H9 (cell line): ENCODE measurements around the gene HACE1. TPM values are rescaled to one million over a fixed set of nuclear protein-coding genes. Genes with fewer than 3 reads are reported as not detected.

Source experiments
- DNase-seq: peaks from one replicate; pipeline ENCODE4 v3.0.0-alpha.2; 2017
- H2AFZ ChIP-seq: one replicate; pipeline ENCODE4 v1.6.1; 2013; ENCODE audit warnings: mild to moderate bottlenecking, low read length, control low read depth, moderate library complexity
- H2AK5ac ChIP-seq: 2 replicates; pipeline ENCODE4 v1.6.1; 2013; ENCODE audit warnings: low read length, control low read depth, mixed read lengths; ENCODE audit not compliant: insufficient read length
- H2BK120ac ChIP-seq: one replicate; pipeline ENCODE4 v1.6.1; 2013; ENCODE audit warnings: low read depth, mild to moderate bottlenecking, low read length, control low read depth, inconsistent platforms; ENCODE audit not compliant: poor library complexity, severe bottlenecking
- H2BK12ac ChIP-seq: 2 replicates; pipeline ENCODE4 v1.6.1; 2013; ENCODE audit warnings: low read length, control low read depth, mixed read lengths, low read depth; ENCODE audit not compliant: insufficient read length
- H2BK15ac ChIP-seq: 2 replicates; pipeline ENCODE4 v1.6.1; 2013; ENCODE audit warnings: low read depth, low read length, control low read depth
- H2BK20ac ChIP-seq: one replicate; pipeline ENCODE4 v1.6.1; 2013; ENCODE audit warnings: low read depth, mild to moderate bottlenecking, low read length, control low read depth, inconsistent platforms; ENCODE audit not compliant: poor library complexity, severe bottlenecking
- H2BK5ac ChIP-seq: 2 replicates; pipeline ENCODE4 v1.6.1; 2013; ENCODE audit warnings: low read length, control low read depth, mixed read lengths; ENCODE audit not compliant: insufficient read length
- H3K14ac ChIP-seq: 2 replicates; pipeline ENCODE4 v1.6.1; 2013; ENCODE audit warnings: low read length, control low read depth; ENCODE audit not compliant: insufficient read depth
- H3K18ac ChIP-seq: 2 replicates; pipeline ENCODE4 v1.6.1; 2013; ENCODE audit warnings: low read depth, mild to moderate bottlenecking, mixed read lengths, low read length, control low read depth; ENCODE audit not compliant: insufficient read length
- H3K23ac ChIP-seq: 2 replicates; pipeline ENCODE4 v1.6.1; 2013; ENCODE audit warnings: low read length, control low read depth, mixed read lengths, low read depth; ENCODE audit not compliant: insufficient read length
- H3K23me2 ChIP-seq: 2 replicates; pipeline ENCODE4 v1.6.1; 2013; ENCODE audit warnings: low read depth, mild to moderate bottlenecking, mixed read lengths, low read length, control low read depth; ENCODE audit not compliant: insufficient read length, poor library complexity, severe bottlenecking
- H3K27ac ChIP-seq: 2 replicates; pipeline ENCODE4 v1.5.1; 2013; ENCODE audit warnings: low read length, control low read depth, mixed read lengths, low read depth; ENCODE audit not compliant: insufficient read length
- H3K27me3 ChIP-seq: 2 replicates; pipeline ENCODE4 v1.6.1; 2013; ENCODE audit warnings: low read length, control low read depth, inconsistent platforms; ENCODE audit not compliant: insufficient read depth
- H3K4ac ChIP-seq: 2 replicates; pipeline ENCODE4 v1.6.1; 2013; ENCODE audit warnings: low read depth, mild to moderate bottlenecking, control low read depth, inconsistent platforms, low read length, moderate library complexity
- H3K4me1 ChIP-seq: 2 replicates; pipeline ENCODE4 v1.6.1; 2013; ENCODE audit warnings: low read length, control low read depth, inconsistent platforms; ENCODE audit not compliant: insufficient read depth
- H3K4me2 ChIP-seq: 2 replicates; pipeline ENCODE4 v1.6.1; 2013; ENCODE audit warnings: low read length, control low read depth, mixed read lengths; ENCODE audit not compliant: insufficient read length, insufficient read depth
- H3K56ac ChIP-seq: 2 replicates; pipeline ENCODE4 v1.6.1; 2013; ENCODE audit warnings: low read depth, mild to moderate bottlenecking, mixed read lengths, low read length, control low read depth; ENCODE audit not compliant: insufficient read length
- H3K79me1 ChIP-seq: 2 replicates; pipeline ENCODE4 v1.6.1; 2013; ENCODE audit warnings: low read depth, mild to moderate bottlenecking, moderate library complexity, low read length, control low read depth, inconsistent platforms; ENCODE audit not compliant: insufficient read depth, poor library complexity, severe bottlenecking
- H3K79me2 ChIP-seq: 2 replicates; pipeline ENCODE4 v1.6.1; 2013; ENCODE audit warnings: low read length, control low read depth, inconsistent platforms; ENCODE audit not compliant: insufficient read depth
- H3K9ac ChIP-seq: 2 replicates; pipeline ENCODE4 v1.6.1; 2013; ENCODE audit warnings: low read length, control low read depth, mixed read lengths; ENCODE audit not compliant: insufficient read length; ENCODE audit errors: extremely low read depth
- H3K9me3 ChIP-seq: one replicate; pipeline ENCODE4 v1.6.1; 2013; ENCODE audit warnings: low read depth, low read length, inconsistent platforms; ENCODE audit not compliant: control insufficient read depth
- H3T11ph ChIP-seq: one replicate; pipeline ENCODE4 v1.6.1; 2013; ENCODE audit warnings: mild to moderate bottlenecking, low read length, control low read depth, inconsistent platforms
- H4K20me1 ChIP-seq: one replicate; pipeline ENCODE4 v1.6.1; 2013; ENCODE audit not compliant: control insufficient read depth, insufficient read length, insufficient read depth
- H4K5ac ChIP-seq: 2 replicates; pipeline ENCODE4 v1.6.1; 2013; ENCODE audit warnings: low read depth, mild to moderate bottlenecking, mixed read lengths, low read length, control low read depth; ENCODE audit not compliant: insufficient read length
- H4K8ac ChIP-seq: replicated peaks from 2 replicates; pipeline ENCODE4 v1.6.1; 2013; ENCODE audit warnings: low read length, control low read depth, mixed read lengths, low read depth; ENCODE audit not compliant: insufficient read length
- H4K91ac ChIP-seq: 2 replicates; pipeline ENCODE4 v1.6.1; 2013; ENCODE audit warnings: low read depth, mild to moderate bottlenecking, moderate library complexity, mixed read lengths, low read length, control low read depth; ENCODE audit not compliant: insufficient read length
- H3K27ac Mint-ChIP-seq, 3 experiments: 2 replicates in 2 of 3; 3 replicates in 1 of 3; pipeline ENCODE4 v1.8.0; 2020 to 2021; ENCODE audit warnings: mixed read lengths in 3 of 3, mild to moderate bottlenecking in 1 of 3, moderate library complexity in 1 of 3
- H3K27me3 Mint-ChIP-seq: 2 replicates; pipeline ENCODE4 v1.8.0; 2021; ENCODE audit warnings: low read depth, mild to moderate bottlenecking, moderate library complexity, mixed read lengths
- H3K36me3 Mint-ChIP-seq, 3 experiments: 2 replicates in 2 of 3; 3 replicates in 1 of 3; pipeline ENCODE4 v1.8.0; 2020 to 2021; ENCODE audit warnings: low read depth in 3 of 3, mixed read lengths in 3 of 3; ENCODE audit not compliant: insufficient read depth in 1 of 3
- H3K4me1 Mint-ChIP-seq, 2 experiments: 2 replicates each; pipeline ENCODE4 v1.8.0; 2020; ENCODE audit warnings: mixed read lengths in 2 of 2
- H3K4me3 Mint-ChIP-seq, 2 experiments: 2 replicates in 1 of 2; 3 replicates in 1 of 2; pipeline ENCODE4 v1.8.0; 2020 to 2021; ENCODE audit warnings: mild to moderate bottlenecking in 2 of 2, mixed read lengths in 2 of 2, moderate library complexity in 1 of 2
- H3K9me3 Mint-ChIP-seq, 2 experiments: 2 replicates in 1 of 2; 3 replicates in 1 of 2; pipeline ENCODE4 v1.8.0; 2020; ENCODE audit warnings: mild to moderate bottlenecking in 2 of 2, mixed read lengths in 2 of 2, moderate library complexity in 1 of 2
- WGBS: extraction: QIAGEN DNeasy Blood & Tissue Kit; methylation state at CpG from one replicate; pipeline ENCODE4 v1.1.7; 2013; ENCODE audit warnings: missing lambda C conversion rate, low lambda C conversion rate, mixed read lengths; ENCODE audit not compliant: insufficient read length; ENCODE audit errors: extremely low coverage; 5-methylcytosine and 5-hydroxymethylcytosine counted together
- total RNA-seq: library from RNA; stranded (reverse); gene quantifications from 2 replicates; pipeline ENCODE4 v1.2.1, GENCODE V29; 2021
- TF ChIP-seq, protein P1 (sequence below): fragments of 200-600 bp; sonication (generic); conservative IDR thresholded peaks from 3 replicates; pipeline ENCODE4 v1.8.0; 2021; ENCODE audit warnings: antibody characterized with exemption, mild to moderate bottlenecking

The HACE1 gene
- total RNA-seq, 1 experiment from 2014 or later: 18.0 TPM

DNA sequence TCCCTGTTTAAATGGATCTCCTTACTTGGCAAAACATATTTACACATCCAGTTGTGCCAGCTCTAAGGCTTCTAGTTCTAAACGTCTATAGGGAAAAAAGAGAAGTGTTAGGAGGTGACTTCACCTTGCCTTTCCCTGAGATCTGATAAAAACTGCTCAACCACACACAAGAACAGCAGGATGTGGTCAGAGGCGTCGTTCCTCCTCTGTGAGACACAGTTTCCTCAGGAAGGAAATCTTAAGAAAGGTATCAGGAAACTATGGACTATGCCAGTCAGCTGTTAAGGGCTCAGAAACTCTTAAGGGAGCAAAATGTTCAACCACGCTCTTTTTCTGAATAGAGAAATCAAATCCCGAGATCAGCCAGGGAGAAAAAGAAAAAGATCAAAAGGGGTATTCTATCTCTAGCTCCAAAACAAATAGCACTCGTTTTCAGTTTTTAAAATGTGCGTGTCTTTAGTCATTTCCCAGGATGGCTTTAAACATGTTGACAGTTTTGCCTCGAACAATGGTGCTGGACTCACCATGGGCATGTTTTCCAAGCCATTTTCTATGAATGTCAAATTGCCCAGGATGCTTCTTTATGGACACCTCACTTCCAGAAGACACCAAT is 154.5 kb downstream of the HACE1 start:
- no peaks in the 10 kb centered on the region for H3K79me2 ChIP-seq
- Mint-ChIP-seq H3K9me3 (no peaks in the 10 kb centered on the region), H3K4me3 (no peak overlapping the region), H3K4me1 (no peaks in the 10 kb centered on the region; a peak in 2 of 4 replicates), H3K27ac (no peak overlapping the region), H3K36me3 (peaks cover 0 to 3% (median 0%) of the 10 kb centered on the region in 3 experiments; a peak in 2 of 7 replicates), H3K27me3 (no peaks in the 10 kb centered on the region)
- H3K4ac ChIP-seq: no peak overlapping the region
- no CpG with 5 or more reads among the region's 8 CpGs for WGBS
- H3K56ac ChIP-seq: no peak overlapping the region
- no peak overlapping the region for H3K9ac ChIP-seq
- H2AFZ ChIP-seq: no peak overlapping the region
- H2BK120ac ChIP-seq: no peak overlapping the region
- no peaks in the 10 kb centered on the region; the same call in 1 of the 2 replicates for H3K4me1 ChIP-seq
- H3K4me2 ChIP-seq: no peak overlapping the region
- no peak overlapping the region for H3K14ac ChIP-seq
- no peak overlapping the region for H2BK15ac ChIP-seq
- H2BK5ac ChIP-seq: no peak overlapping the region
- TF ChIP-seq, protein P1, sequence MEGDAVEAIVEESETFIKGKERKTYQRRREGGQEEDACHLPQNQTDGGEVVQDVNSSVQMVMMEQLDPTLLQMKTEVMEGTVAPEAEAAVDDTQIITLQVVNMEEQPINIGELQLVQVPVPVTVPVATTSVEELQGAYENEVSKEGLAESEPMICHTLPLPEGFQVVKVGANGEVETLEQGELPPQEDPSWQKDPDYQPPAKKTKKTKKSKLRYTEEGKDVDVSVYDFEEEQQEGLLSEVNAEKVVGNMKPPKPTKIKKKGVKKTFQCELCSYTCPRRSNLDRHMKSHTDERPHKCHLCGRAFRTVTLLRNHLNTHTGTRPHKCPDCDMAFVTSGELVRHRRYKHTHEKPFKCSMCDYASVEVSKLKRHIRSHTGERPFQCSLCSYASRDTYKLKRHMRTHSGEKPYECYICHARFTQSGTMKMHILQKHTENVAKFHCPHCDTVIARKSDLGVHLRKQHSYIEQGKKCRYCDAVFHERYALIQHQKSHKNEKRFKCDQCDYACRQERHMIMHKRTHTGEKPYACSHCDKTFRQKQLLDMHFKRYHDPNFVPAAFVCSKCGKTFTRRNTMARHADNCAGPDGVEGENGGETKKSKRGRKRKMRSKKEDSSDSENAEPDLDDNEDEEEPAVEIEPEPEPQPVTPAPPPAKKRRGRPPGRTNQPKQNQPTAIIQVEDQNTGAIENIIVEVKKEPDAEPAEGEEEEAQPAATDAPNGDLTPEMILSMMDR: no peak
- no peak overlapping the region for H4K91ac ChIP-seq
- no peak overlapping the region for H2BK20ac ChIP-seq
- H3K9me3 ChIP-seq: no peaks in the 10 kb centered on the region
- DNase-seq: no peak
- H4K20me1 ChIP-seq: no peaks in the 10 kb centered on the region
- H2AK5ac ChIP-seq: no peak overlapping the region
- no peaks in the 10 kb centered on the region for H3K27me3 ChIP-seq
- no peaks in the 10 kb centered on the region for H3K79me1 ChIP-seq
- no peak overlapping the region for H3K23ac ChIP-seq
- no peak overlapping the region for H3K27ac ChIP-seq
- no peak overlapping the region for H3T11ph ChIP-seq
- no peaks in the 10 kb centered on the region for H3K23me2 ChIP-seq
- no peak overlapping the region for H4K5ac ChIP-seq
- no peak overlapping the region for H3K18ac ChIP-seq
- H4K8ac ChIP-seq: no peak overlapping the region
- no peak overlapping the region for H2BK12ac ChIP-seq
